ENCODE results near the gene DOCK6.

The DOCK6 gene

GRCh38 chr19:11247391-11247790 lies 14.9 kb downstream of the DOCK6 start:
- no peak for DNase-seq (ENCODE audit: low read depth)

- DNase-seq (ENCODE audit: low read depth): no peak
These were observed 15.4 kb downstream of the DOCK6 start for GRCh38 chr19:11246941-11247340.

GRCh38 chr19:11244846-11245589 lies 17.3 kb downstream of the DOCK6 start:
- DNase-seq (ENCODE audit: low read depth): no peak

- DNase-seq (ENCODE audit: low read depth): no peak
These were observed 18.5 kb downstream of the DOCK6 start for GRCh38 chr19:11243798-11244169.

- DNase-seq (ENCODE audit: low read depth): peak; percentile 67
These were observed 19.2 kb downstream of the DOCK6 start for GRCh38 chr19:11242864-11243797.

- DNase-seq (ENCODE audit: low read depth): no peak
These were observed 20.3 kb downstream of the DOCK6 start for GRCh38 chr19:11242025-11242424.

- no peak for DNase-seq (ENCODE audit: low read depth)
These were observed 22.3 kb downstream of the DOCK6 start for GRCh38 chr19:11240008-11240444.

- DNase-seq (ENCODE audit: low read depth): no peak
These were observed 22.8 kb downstream of the DOCK6 start, which contains the start of gene ANGPTL8 for GRCh38 chr19:11239377-11240000. Gene ANGPTL8 (plus strand): TSS chr19:11239619. CDS start chr19:11239638, 19 bp downstream.

GRCh38 chr19:11238781-11239376 lies 23.4 kb downstream of the DOCK6 start:
- no peak for DNase-seq (ENCODE audit: low read depth)

GRCh38 chr19:11238041-11238440 lies 24.3 kb downstream of the DOCK6 start:
- no peak for DNase-seq (ENCODE audit: low read depth)

- no peak for DNase-seq (ENCODE audit: low read depth)
These were observed 25.0 kb downstream of the DOCK6 start for GRCh38 chr19:11237321-11237720.

GRCh38 chr19:11236324-11237301 lies 25.7 kb downstream of the DOCK6 start:
- DNase-seq (ENCODE audit: low read depth): no peak

- no peak for DNase-seq (ENCODE audit: low read depth)
These were observed 27.7 kb downstream of the DOCK6 start for GRCh38 chr19:11234486-11235075.

- DNase-seq (ENCODE audit: low read depth): no peak
These were observed 29.3 kb downstream of the DOCK6 start for GRCh38 chr19:11233073-11233472.

- DNase-seq (ENCODE audit: low read depth): no peak
These were observed 29.8 kb downstream of the DOCK6 start for GRCh38 chr19:11232555-11232954.

- no peak for DNase-seq (ENCODE audit: low read depth)
These were observed 31.5 kb downstream of the DOCK6 start for GRCh38 chr19:11230621-11231386.

- DNase-seq (ENCODE audit: low read depth): no peak
These were observed 35.0 kb downstream of the DOCK6 start for GRCh38 chr19:11227195-11227886.

- no peak for DNase-seq (ENCODE audit: low read depth)
These were observed 35.6 kb downstream of the DOCK6 start for GRCh38 chr19:11226716-11227166.

GRCh38 chr19:11225815-11226214 lies 36.5 kb downstream of the DOCK6 start:
- DNase-seq (ENCODE audit: low read depth): no peak

Measured in activated T-helper 1 cell treated with Interleukin-2 at 50 U/mL for 16 hours (primary cell).